ENCODE measurements around the gene KLHL22. TPM values are rescaled to one million over a fixed set of nuclear protein-coding genes. Genes with fewer than 3 reads are reported as not detected.
A peak's percentile ranks its signal among the peaks of the same experiment; 100 is the strongest.

KLHL22 gene
- total and polyA plus RNA-seq, 4 donors: 2.0 to 20.3 (median 8.7) TPM

DNA sequence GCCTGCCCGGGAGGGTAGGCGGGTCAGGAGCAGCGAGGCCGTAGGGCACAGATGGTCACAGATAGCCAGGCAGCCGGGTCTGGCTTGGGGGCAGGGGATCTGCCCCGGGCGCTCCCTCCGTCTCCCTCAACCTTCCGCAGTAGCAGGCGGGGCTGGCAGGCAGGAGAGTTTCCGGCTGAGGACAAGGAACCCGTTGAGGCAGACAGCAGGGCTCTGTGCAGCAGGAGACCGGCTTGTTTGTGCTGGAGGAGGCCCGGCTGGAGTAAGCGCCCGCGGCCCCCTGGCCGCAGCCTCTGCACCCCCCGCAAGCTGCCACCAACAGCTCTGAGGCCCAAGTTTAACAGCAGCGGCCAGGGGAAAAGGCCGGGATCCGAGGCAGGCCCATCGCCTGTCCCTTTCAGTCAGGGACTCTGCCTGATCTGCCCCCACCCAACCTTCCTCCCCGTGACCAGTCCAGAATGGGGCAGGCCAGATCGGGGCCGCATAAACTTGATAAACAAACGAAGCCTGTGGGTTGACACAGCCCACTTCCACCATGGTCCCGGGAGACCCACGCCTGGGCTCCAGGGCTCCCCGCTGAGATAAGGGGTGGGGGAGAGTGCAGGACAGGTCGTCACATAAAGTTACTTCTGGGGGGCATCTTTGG lies 71.6 kb downstream of the KLHL22 start:
- Histone ChIP-seq H3K9me3 (ENCODE audit: control insufficient read depth in 4 of 4, low read length in 3 of 4) (no peaks in the 10 kb centered on the region), H3K27ac (ENCODE audit: low read depth in 1 of 2, low read length in 2 of 2) (peak overlapping the region in 1 of 2 donors; percentile 1), H3K4me1 (ENCODE audit: control insufficient read depth in 4 of 4, insufficient read depth in 4 of 4, low read length in 3 of 4) (peaks cover 8 to 28% (median 19%) of the 10 kb centered on the region in 4 donors), H3K4me3 (ENCODE audit: low read depth in 1 of 3, low read length in 3 of 3) (no peak overlapping the region), H3K27me3 (ENCODE audit: control insufficient read depth in 4 of 4, insufficient read depth in 4 of 4, low read length in 3 of 4) (peaks cover 0 to 4% (median 0%) of the 10 kb centered on the region in 4 donors), H3K9ac (ENCODE audit: low read depth in 1 of 2, low read length in 2 of 2) (no peak overlapping the region), H3K36me3 (ENCODE audit: control insufficient read depth in 4 of 4, insufficient read depth in 3 of 4, low read depth in 1 of 4, low read length in 3 of 4) (no peaks in the 10 kb centered on the region)
- no peak for TF ChIP-seq RAD21 (IDR thresholded peaks at IDR 0.05)
- TF ChIP-seq YY1 (IDR thresholded peaks at IDR 0.05): no peak
- TF ChIP-seq SP1 (IDR thresholded peaks at IDR 0.05): no peak
- TF ChIP-seq TAF1 (conservative IDR thresholded peaks at IDR 0.05): no peak
- TF ChIP-seq, protein P1, sequence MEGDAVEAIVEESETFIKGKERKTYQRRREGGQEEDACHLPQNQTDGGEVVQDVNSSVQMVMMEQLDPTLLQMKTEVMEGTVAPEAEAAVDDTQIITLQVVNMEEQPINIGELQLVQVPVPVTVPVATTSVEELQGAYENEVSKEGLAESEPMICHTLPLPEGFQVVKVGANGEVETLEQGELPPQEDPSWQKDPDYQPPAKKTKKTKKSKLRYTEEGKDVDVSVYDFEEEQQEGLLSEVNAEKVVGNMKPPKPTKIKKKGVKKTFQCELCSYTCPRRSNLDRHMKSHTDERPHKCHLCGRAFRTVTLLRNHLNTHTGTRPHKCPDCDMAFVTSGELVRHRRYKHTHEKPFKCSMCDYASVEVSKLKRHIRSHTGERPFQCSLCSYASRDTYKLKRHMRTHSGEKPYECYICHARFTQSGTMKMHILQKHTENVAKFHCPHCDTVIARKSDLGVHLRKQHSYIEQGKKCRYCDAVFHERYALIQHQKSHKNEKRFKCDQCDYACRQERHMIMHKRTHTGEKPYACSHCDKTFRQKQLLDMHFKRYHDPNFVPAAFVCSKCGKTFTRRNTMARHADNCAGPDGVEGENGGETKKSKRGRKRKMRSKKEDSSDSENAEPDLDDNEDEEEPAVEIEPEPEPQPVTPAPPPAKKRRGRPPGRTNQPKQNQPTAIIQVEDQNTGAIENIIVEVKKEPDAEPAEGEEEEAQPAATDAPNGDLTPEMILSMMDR (IDR thresholded peaks at IDR 0.05; ENCODE audit: low read depth, low read length, missing input control): no peak
- no peak for TF ChIP-seq ATF3 (IDR thresholded peaks at IDR 0.05)
- TF ChIP-seq FOXA1 (IDR thresholded peaks at IDR 0.05): no peak
- TF ChIP-seq, protein P2, sequence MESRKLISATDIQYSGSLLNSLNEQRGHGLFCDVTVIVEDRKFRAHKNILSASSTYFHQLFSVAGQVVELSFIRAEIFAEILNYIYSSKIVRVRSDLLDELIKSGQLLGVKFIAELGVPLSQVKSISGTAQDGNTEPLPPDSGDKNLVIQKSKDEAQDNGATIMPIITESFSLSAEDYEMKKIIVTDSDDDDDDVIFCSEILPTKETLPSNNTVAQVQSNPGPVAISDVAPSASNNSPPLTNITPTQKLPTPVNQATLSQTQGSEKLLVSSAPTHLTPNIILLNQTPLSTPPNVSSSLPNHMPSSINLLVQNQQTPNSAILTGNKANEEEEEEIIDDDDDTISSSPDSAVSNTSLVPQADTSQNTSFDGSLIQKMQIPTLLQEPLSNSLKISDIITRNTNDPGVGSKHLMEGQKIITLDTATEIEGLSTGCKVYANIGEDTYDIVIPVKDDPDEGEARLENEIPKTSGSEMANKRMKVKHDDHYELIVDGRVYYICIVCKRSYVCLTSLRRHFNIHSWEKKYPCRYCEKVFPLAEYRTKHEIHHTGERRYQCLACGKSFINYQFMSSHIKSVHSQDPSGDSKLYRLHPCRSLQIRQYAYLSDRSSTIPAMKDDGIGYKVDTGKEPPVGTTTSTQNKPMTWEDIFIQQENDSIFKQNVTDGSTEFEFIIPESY (IDR thresholded peaks at IDR 0.05): no peak
- TF ChIP-seq HNF4A (conservative IDR thresholded peaks at IDR 0.05): no peak
- TF ChIP-seq, protein P3, sequence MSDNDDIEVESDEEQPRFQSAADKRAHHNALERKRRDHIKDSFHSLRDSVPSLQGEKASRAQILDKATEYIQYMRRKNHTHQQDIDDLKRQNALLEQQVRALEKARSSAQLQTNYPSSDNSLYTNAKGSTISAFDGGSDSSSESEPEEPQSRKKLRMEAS (IDR thresholded peaks at IDR 0.05): no peak
- TF ChIP-seq JUND (IDR thresholded peaks at IDR 0.05): no peak
- no peak for TF ChIP-seq RXRA (IDR thresholded peaks at IDR 0.05)
- TF ChIP-seq HNF4G (IDR thresholded peaks at IDR 0.05): no peak
- TF ChIP-seq GABPA (IDR thresholded peaks at IDR 0.05 in 1 of 2, conservative IDR thresholded peaks at IDR 0.05 in 1 of 2): no peak
- no peak for DNase-seq (ENCODE audit: low spot score)
- 64% methylated on average over 31 of the region's 31 CpGs for WGBS

GRCh38 chr22:20423008-20423905 lies 72.3 kb downstream of the KLHL22 start:
- peak overlapping the region in 1 of 2 donors; percentile 1 for H3K27ac ChIP-seq (ENCODE audit: low read depth in 1 of 2, low read length in 2 of 2)
- WGBS: 37% methylated on average over 20 of the region's 20 CpGs
- peaks cover 9 to 31% (median 20%) of the 10 kb centered on the region in 4 donors for H3K4me1 ChIP-seq (ENCODE audit: control insufficient read depth in 4 of 4, insufficient read depth in 4 of 4, low read length in 3 of 4)
- H3K36me3 ChIP-seq (ENCODE audit: control insufficient read depth in 4 of 4, insufficient read depth in 3 of 4, low read depth in 1 of 4, low read length in 3 of 4): no peaks in the 10 kb centered on the region
- no peak overlapping the region for H3K9ac ChIP-seq (ENCODE audit: low read depth in 1 of 2, low read length in 2 of 2)
- peaks cover 0 to 4% (median 0%) of the 10 kb centered on the region in 4 donors for H3K27me3 ChIP-seq (ENCODE audit: control insufficient read depth in 4 of 4, insufficient read depth in 4 of 4, low read length in 3 of 4)
- no peak overlapping the region for H3K4me3 ChIP-seq (ENCODE audit: low read depth in 1 of 3, low read length in 3 of 3)
- no peaks in the 10 kb centered on the region for H3K9me3 ChIP-seq (ENCODE audit: control insufficient read depth in 4 of 4, low read length in 3 of 4)
- no peak for DNase-seq (ENCODE audit: low spot score)
- TF ChIP-seq, protein P2 (IDR thresholded peaks at IDR 0.05): no peak
- TF ChIP-seq, protein P1 (IDR thresholded peaks at IDR 0.05; ENCODE audit: low read depth, low read length, missing input control): no peak
- TF ChIP-seq TAF1 (conservative IDR thresholded peaks at IDR 0.05) (no peak), REST (IDR thresholded peaks at IDR 0.05) (no peak), JUND (IDR thresholded peaks at IDR 0.05) (no peak), ATF3 (IDR thresholded peaks at IDR 0.05) (no peak), FOXA1 (IDR thresholded peaks at IDR 0.05) (no peak), HNF4G (IDR thresholded peaks at IDR 0.05) (no peak), FOXA2 (IDR thresholded peaks at IDR 0.05) (no peak)

Measured in liver (tissue), 9 donors.